Colonic mucosa (tissue), 4 donors: Measurements from ENCODE around the gene SARS1. TPM values are rescaled to one million over a fixed set of nuclear protein-coding genes. Genes with fewer than 3 reads are reported as not detected.

ENCODE experiments used
- DNase-seq: peaks from one replicate; pipeline ENCODE4 v3.0.0-alpha.2; 2020
- H3K27ac ChIP-seq: fragments of 200-600 bp; one replicate; pipeline ENCODE4 v1.8.0; 2021
- H3K27me3 ChIP-seq: fragments of 200-600 bp; one replicate; pipeline ENCODE4 v1.8.0; 2021
- H3K36me3 ChIP-seq: fragments of 200-600 bp; one replicate; pipeline ENCODE4 v1.8.0; 2021
- H3K4me1 ChIP-seq: fragments of 200-600 bp; one replicate; pipeline ENCODE4 v1.8.0; 2021; ENCODE audit warnings: mild to moderate bottlenecking
- H3K4me3 ChIP-seq: fragments of 200-600 bp; one replicate; pipeline ENCODE4 v1.8.0; 2021
- H3K9ac ChIP-seq, 2 donors: one replicate each; pipeline ENCODE4 v1.7.0; 2013; ENCODE audit warnings: control low read depth in 2 of 2, low read depth in 2 of 2, low read length in 2 of 2
- H3K9me3 ChIP-seq: fragments of 200-600 bp; one replicate; pipeline ENCODE4 v1.8.0; 2021
- intact Hi-C: fragments of 100-400 bp; cut with DNase I; formaldehyde crosslinking; loops from one replicate; pipeline ENCODE4 v1.14.1; 2022
- total RNA-seq, 2 donors: library from RNA; stranded (reverse); fragmentation: NEBNext Ultra II Directional in 1 of 2; extraction: Animal tissue kit (Norgen Biotek cat#: 25700) in 1 of 2; gene quantifications; one replicate each; pipeline ENCODE4 v1.2.1, GENCODE V29; 2021
- TF ChIP-seq, protein P1 (sequence below): fragments of 200-600 bp; IDR thresholded peaks from one replicate; pipeline ENCODE4 v1.8.0; 2022; ENCODE audit warnings: antibody characterized with exemption, mild to moderate bottlenecking
- donor health status: healthy.
- donor health status: DM: no; HTN: no; CAD: no.
- donor health status: DM: no; HTN: no; CAD: no.

The SARS1 gene
- total RNA-seq, 2 donors from 2014 or later, result 139 to 193 TPM

GRCh38 chr1:109235137-109235536 is 21.4 kb downstream of the SARS1 start:
- Histone ChIP-seq H3K4me1 (no peaks in the 10 kb centered on the region), H3K36me3 (peaks cover 28% of the 10 kb centered on the region), H3K9me3 (no peaks in the 10 kb centered on the region), H3K27me3 (no peaks in the 10 kb centered on the region), H3K27ac (no peak overlapping the region), H3K9ac (no peak overlapping the region), H3K4me3 (no peak overlapping the region)
- intact Hi-C loops, result no loop called here
- TF ChIP-seq, protein P1, sequence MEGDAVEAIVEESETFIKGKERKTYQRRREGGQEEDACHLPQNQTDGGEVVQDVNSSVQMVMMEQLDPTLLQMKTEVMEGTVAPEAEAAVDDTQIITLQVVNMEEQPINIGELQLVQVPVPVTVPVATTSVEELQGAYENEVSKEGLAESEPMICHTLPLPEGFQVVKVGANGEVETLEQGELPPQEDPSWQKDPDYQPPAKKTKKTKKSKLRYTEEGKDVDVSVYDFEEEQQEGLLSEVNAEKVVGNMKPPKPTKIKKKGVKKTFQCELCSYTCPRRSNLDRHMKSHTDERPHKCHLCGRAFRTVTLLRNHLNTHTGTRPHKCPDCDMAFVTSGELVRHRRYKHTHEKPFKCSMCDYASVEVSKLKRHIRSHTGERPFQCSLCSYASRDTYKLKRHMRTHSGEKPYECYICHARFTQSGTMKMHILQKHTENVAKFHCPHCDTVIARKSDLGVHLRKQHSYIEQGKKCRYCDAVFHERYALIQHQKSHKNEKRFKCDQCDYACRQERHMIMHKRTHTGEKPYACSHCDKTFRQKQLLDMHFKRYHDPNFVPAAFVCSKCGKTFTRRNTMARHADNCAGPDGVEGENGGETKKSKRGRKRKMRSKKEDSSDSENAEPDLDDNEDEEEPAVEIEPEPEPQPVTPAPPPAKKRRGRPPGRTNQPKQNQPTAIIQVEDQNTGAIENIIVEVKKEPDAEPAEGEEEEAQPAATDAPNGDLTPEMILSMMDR, result no peak
- DNase-seq, result no peak

- Histone ChIP-seq H3K9ac (no peak overlapping the region), H3K4me3 (no peak overlapping the region), H3K27ac (no peak overlapping the region), H3K9me3 (no peaks in the 10 kb centered on the region), H3K27me3 (no peaks in the 10 kb centered on the region), H3K4me1 (no peaks in the 10 kb centered on the region), H3K36me3 (peaks cover 22% of the 10 kb centered on the region)
- intact Hi-C loops, result no loop called here
- DNase-seq, result no peak
- TF ChIP-seq, protein P1, result no peak
Observed at GRCh38 chr1:109237512-109237911, 23.8 kb downstream of the SARS1 start.

GRCh38 chr1:109238382-109238781 is 24.7 kb downstream of the SARS1 start:
- no peaks in the 10 kb centered on the region for H3K9me3 ChIP-seq
- H3K27me3 ChIP-seq, result no peaks in the 10 kb centered on the region
- H3K4me1 ChIP-seq, result no peaks in the 10 kb centered on the region
- H3K4me3 ChIP-seq, result no peak overlapping the region
- no peak overlapping the region for H3K27ac ChIP-seq
- DNase-seq, result no peak
- TF ChIP-seq, protein P1, result no peak
- intact Hi-C loops, result no loop called here
- no peak overlapping the region for H3K9ac ChIP-seq
- H3K36me3 ChIP-seq, result peaks cover 19% of the 10 kb centered on the region

DNA sequence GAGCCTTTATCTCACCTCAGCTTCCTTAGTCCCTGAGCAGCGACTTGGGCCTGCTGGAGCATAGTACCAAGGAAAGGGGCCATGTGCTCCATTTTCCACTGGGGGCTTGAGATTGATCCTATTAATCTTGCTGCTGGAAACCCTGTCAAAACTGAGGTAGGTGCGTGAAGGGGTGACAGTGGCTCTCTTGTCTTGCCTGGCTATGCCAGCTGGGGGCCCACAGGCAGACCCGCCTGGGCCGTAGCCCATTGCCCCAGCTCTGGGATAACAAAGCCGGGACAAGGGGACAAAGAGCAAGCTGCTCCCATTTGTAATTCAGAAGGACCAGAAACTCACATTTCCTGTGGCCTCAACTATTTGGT is 25.3 kb downstream of the SARS1 start:
- H3K9me3 ChIP-seq, result no peaks in the 10 kb centered on the region
- no peaks in the 10 kb centered on the region for H3K4me1 ChIP-seq
- H3K4me3 ChIP-seq, result no peak overlapping the region
- H3K27ac ChIP-seq, result no peak overlapping the region
- TF ChIP-seq, protein P1, result no peak
- H3K27me3 ChIP-seq, result no peaks in the 10 kb centered on the region
- H3K9ac ChIP-seq, result no peak overlapping the region
- DNase-seq, result no peak
- intact Hi-C loops, result no loop called here
- H3K36me3 ChIP-seq, result peaks cover 19% of the 10 kb centered on the region

DNA sequence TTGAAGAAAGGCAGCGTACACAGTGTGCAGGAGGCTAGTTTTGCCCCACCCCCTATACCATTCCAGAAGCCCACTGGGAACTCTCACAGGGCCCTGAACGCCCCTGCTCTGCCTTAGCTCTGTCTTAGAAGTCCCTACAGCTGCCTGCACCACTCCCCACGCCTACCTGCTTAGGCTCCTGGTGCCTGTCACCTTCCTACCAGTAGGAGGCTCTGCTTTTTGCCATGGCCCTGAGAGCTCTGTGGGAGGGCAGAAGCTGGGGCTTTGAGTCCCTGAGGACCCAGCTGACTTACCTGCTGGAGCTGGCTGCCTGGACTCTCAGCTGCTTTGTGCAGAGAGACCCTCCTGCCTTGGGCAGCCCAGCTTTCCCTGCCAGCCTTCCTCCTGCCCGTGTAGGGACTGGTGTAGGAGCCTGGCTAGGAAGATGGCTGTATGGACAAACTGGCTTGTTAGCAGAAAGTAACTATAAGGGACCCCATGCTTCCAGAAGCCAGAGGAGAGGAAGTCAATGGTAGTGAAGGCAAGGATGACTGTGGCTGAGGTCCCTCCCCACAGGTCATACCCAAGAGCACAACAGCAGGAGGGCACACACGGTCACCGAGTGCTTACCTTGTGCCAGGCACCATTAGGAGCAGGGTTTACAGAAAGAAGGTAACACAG is 25.8 kb downstream of the SARS1 start:
- peaks cover 19% of the 10 kb centered on the region for H3K36me3 ChIP-seq
- no peak overlapping the region for H3K27ac ChIP-seq
- TF ChIP-seq, protein P1, result peak; percentile 42
- H3K9me3 ChIP-seq, result no peaks in the 10 kb centered on the region
- no peak overlapping the region for H3K9ac ChIP-seq
- H3K4me3 ChIP-seq, result no peak overlapping the region
- intact Hi-C loops, result no loop called here
- DNase-seq, result no peak
- H3K4me1 ChIP-seq, result no peaks in the 10 kb centered on the region
- no peaks in the 10 kb centered on the region for H3K27me3 ChIP-seq
